ENCODE data around the gene RPL27. TPM values are rescaled to one million over a fixed set of nuclear protein-coding genes. Genes with fewer than 3 reads are reported as not detected.

The RPL27 gene
- total and polyA plus RNA-seq, 2 of the 8 experiments (the other 6 are each of a cell fraction or from before 2014, with no cell fraction given), result 1,415 to 3,779 TPM

- TF ChIP-seq ATF3 (IDR thresholded peaks at IDR 0.05; ENCODE audit: insufficient read depth, low read depth, low read length) (peak; percentile 43), SAP30 (IDR thresholded peaks at IDR 0.05; ENCODE audit: insufficient read depth, insufficient replicate concordance, low read length) (peak; percentile 98), BRCA1 (IDR thresholded peaks at IDR 0.05; ENCODE audit: low read depth, low read length) (no peak), MAX (IDR thresholded peaks at IDR 0.05) (peak; percentile 59; the same call in 1 of the 2 replicates), CEBPB (IDR thresholded peaks at IDR 0.05; ENCODE audit: low read depth, low read length) (0 out of 2 replicates have a peak, but pooled peaks have one; percentile 17), FOSL1 (IDR thresholded peaks at IDR 0.05; ENCODE audit: insufficient read depth, low read depth, low read length) (no peak), TBP (IDR thresholded peaks at IDR 0.05; ENCODE audit: low read depth, low read length) (peak; percentile 80), HDAC2 (IDR thresholded peaks at IDR 0.05; ENCODE audit: borderline replicate concordance in 1 of 2, low read depth in 2 of 2, low read length in 2 of 2) (peak in 1 of 2 experiments; percentile 86; a peak in 2 of 4 replicates), CREB1 (IDR thresholded peaks at IDR 0.05) (peak; percentile 74), CHD2 (IDR thresholded peaks at IDR 0.05; ENCODE audit: low read length) (no peak), JUN (IDR thresholded peaks at IDR 0.05; ENCODE audit: low read depth, low read length) (peak; percentile 68), RXRA (IDR thresholded peaks at IDR 0.05; ENCODE audit: insufficient read depth, low read depth, low read length) (no peak), TCF12 (IDR thresholded peaks at IDR 0.05; ENCODE audit: low read depth, low read length) (no peak), SP2 (IDR thresholded peaks at IDR 0.05; ENCODE audit: low read length) (no peak), GABPA (IDR thresholded peaks at IDR 0.05; ENCODE audit: borderline replicate concordance, insufficient read depth, low read length) (no peak), HDAC6 (IDR thresholded peaks at IDR 0.05; ENCODE audit: low read depth, low read length) (no peak), ASH2L (IDR thresholded peaks at IDR 0.05; ENCODE audit: low read length) (peak; percentile 70), KDM5A (IDR thresholded peaks at IDR 0.05; ENCODE audit: low read length) (no peak), SIRT6 (IDR thresholded peaks at IDR 0.05; ENCODE audit: low read length) (no peak), EGR1 (IDR thresholded peaks at IDR 0.05; ENCODE audit: borderline replicate concordance, low read depth, low read length) (peak; percentile 70; the same call in 1 of the 2 replicates), BCL11A (IDR thresholded peaks at IDR 0.05; ENCODE audit: low read depth in 2 of 2, low read length in 2 of 2) (no peak), TAF1 (IDR thresholded peaks at IDR 0.05; ENCODE audit: low read depth, low read length) (no peak), POLR2AphosphoS5 (IDR thresholded peaks at IDR 0.05; ENCODE audit: low read depth, low read length) (no peak), POU5F1 (IDR thresholded peaks at IDR 0.05; ENCODE audit: low read depth, low read length) (no peak)
Observed at GRCh38 chr17:43024407-43025289, 26.4 kb downstream of the RPL27 start, which contains the start of gene RND2 (continued).

All from H1 (cell line).